ENCODE results near the gene GNA15. TPM values are rescaled to one million over a fixed set of nuclear protein-coding genes. Genes with fewer than 3 reads are reported as not detected.

The GNA15 gene
- total and polyA plus RNA-seq, 2 of the 8 experiments (the other 6 are each of a cell fraction or from before 2014, with no cell fraction given), result 0.26 to 0.45 TPM

DNA sequence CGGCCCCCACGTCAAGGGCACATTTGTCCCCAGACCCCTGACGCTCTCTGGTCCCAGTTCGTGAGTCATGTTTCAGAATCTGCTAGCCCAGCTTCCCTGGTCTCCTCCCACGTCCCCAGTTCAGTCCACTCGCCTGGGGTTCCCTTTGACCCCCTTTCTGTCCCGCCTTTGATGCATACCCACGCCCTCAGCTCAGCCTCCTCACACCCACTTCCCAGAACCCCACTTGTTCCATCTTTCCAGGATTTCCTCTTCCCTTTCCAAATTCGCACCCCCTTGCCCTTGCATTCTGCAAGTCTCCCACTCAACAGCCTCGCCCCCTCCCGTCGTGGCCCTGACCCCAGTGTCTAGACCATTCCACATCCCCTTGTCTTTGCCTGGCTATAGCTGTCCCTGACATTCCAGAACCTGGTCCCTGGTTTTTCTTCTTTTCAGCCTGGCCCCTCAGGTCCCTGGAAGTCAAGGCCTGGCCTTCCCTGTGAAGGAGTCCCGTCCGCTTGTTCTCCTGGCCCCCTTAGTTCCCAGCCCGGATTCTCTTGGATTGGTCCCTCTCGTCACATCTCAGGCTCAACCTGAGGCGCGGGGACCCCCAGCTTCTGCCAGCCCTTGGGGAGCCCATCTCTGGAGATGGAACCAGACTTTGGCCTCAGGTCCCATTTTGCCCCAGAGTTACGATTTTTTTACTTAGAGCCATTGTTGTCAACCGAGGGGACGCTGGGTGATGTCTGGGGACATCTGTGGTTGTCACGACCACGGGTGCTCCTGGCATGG, 51.2 kb downstream of the GNA15 start:
- Histone ChIP-seq H3K4me1 (replicated peaks in 1 of 4; ENCODE audit: control insufficient read depth in 3 of 4, insufficient read depth in 4 of 4, low read length in 3 of 4) (peaks cover 0 to 16% (median 10%) of the 10 kb centered on the region in 4 experiments; a peak in 6 of 7 replicates), H2BK5ac (ENCODE audit: low read depth, low read length) (no peak overlapping the region), H3K4me3 (ENCODE audit: extremely low read depth in 1 of 4, insufficient read depth in 2 of 4, low read depth in 3 of 4, low read length in 4 of 4) (peak overlapping the region; percentile 71 to 94 (median 78)), H3K4me2 (ENCODE audit: insufficient read depth in 1 of 2, low read depth in 2 of 2, low read length in 2 of 2) (peak overlapping the region; percentile 67 to 97), H3K23me2 (ENCODE audit: low read depth, low read length) (peaks cover 8% of the 10 kb centered on the region; the same call in 1 of the 2 replicates), H3K79me2 (ENCODE audit: control insufficient read depth in 1 of 2, insufficient read depth in 2 of 2, low read length in 2 of 2) (peaks cover 13 to 63% of the 10 kb centered on the region in 2 experiments), H3K14ac (ENCODE audit: insufficient read length) (no peak overlapping the region), H3K79me1 (ENCODE audit: low read depth, low read length) (peaks cover 38% of the 10 kb centered on the region), H2AK5ac (ENCODE audit: low read depth, low read length) (peak overlapping the region; percentile 24; the same call in 1 of the 2 replicates), H3K9me3 (ENCODE audit: insufficient read depth in 2 of 2, low read depth in 1 of 2, low read length in 1 of 2) (no peaks in the 10 kb centered on the region), H4K20me1 (replicated peaks in 1 of 2; ENCODE audit: control insufficient read depth in 1 of 2, insufficient read depth in 2 of 2, low read length in 2 of 2) (peaks cover 28 to 38% of the 10 kb centered on the region in 2 experiments), H2BK20ac (ENCODE audit: low read length) (no peak overlapping the region), H3K23ac (ENCODE audit: insufficient read length) (no peak overlapping the region), H3K27me3 (replicated peaks in 1 of 4; ENCODE audit: control insufficient read depth in 3 of 4, extremely low read depth in 1 of 4, insufficient read depth in 3 of 4, low read length in 3 of 4) (no peaks in the 10 kb centered on the region), H3K9ac (replicated peaks in 1 of 4; ENCODE audit: extremely low read depth in 1 of 4, low read depth in 3 of 4, low read length in 3 of 4) (peak overlapping the region in 3 of 4 experiments; percentile 78 to 89 (median 80); a peak in 5 of 7 replicates), H4K5ac (ENCODE audit: insufficient read length, low read depth, low read length) (no peak overlapping the region), H3K4ac (replicated peaks; ENCODE audit: insufficient read length, low read depth, low read length) (no peak overlapping the region), H2AFZ (ENCODE audit: low read length) (no peak overlapping the region), H3K27ac (ENCODE audit: low read depth, low read length) (no peak overlapping the region), H2BK12ac (ENCODE audit: low read depth, low read length) (no peak overlapping the region), H3K18ac (ENCODE audit: extremely low read depth, low read length) (no peak overlapping the region), H3K56ac (replicated peaks; ENCODE audit: insufficient read length, low read depth, low read length) (no peak overlapping the region), H3K36me3 (ENCODE audit: control insufficient read depth in 2 of 4, insufficient read depth in 4 of 4, low read length in 3 of 4) (peaks cover 0 to 3% (median 0%) of the 10 kb centered on the region in 4 experiments; a peak in 1 of 8 replicates), H4K8ac (ENCODE audit: extremely low read depth, insufficient read depth, low read length) (no peak overlapping the region), H2BK15ac (ENCODE audit: low read length) (no peak overlapping the region), H4K91ac (replicated peaks; ENCODE audit: insufficient read length, low read length) (no peak overlapping the region), H2BK120ac (replicated peaks; ENCODE audit: low read depth, low read length) (no peak overlapping the region)
- 80% methylated on average over 22 of the region's 23 CpGs; no CpG with 5 or more reads in 1 of the 2 experiments for WGBS, 2 experiments (ENCODE audit: extremely low coverage in 1 of 2, insufficient coverage in 1 of 2, insufficient read length in 1 of 2, insufficient replicate concordance in 2 of 2, low coverage in 1 of 2, low lambda C conversion rate in 2 of 2, missing lambda C conversion rate in 1 of 2)
- FAIRE-seq (no peak), DNase-seq (ENCODE audit: low read depth in 1 of 2, low spot score in 2 of 2) (no peak)
- ChIA-PET CTCF (ENCODE audit: partially characterized antibody) (interaction anchor here (0.8 to 1.7 kb wide), 3 partner anchors 23 to 1241 kb away, joined by 3 to 5 read pairs (median 5); no protein-coding TSS in a partner anchor), POLR2A (ENCODE audit: partially characterized antibody) (interaction anchor here (0.6 to 1.7 kb wide), 3 partner anchors 16 to 1323 kb away, joined by 3 to 7 read pairs (median 4); no protein-coding TSS in a partner anchor)
- TF ChIP-seq, protein P1, sequence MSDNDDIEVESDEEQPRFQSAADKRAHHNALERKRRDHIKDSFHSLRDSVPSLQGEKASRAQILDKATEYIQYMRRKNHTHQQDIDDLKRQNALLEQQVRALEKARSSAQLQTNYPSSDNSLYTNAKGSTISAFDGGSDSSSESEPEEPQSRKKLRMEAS (IDR thresholded peaks at IDR 0.05), result no peak
- no peak for TF ChIP-seq HDAC2 (IDR thresholded peaks at IDR 0.05; ENCODE audit: borderline replicate concordance in 1 of 2, low read depth in 2 of 2, low read length in 2 of 2)
- TF ChIP-seq CBX8 (IDR thresholded peaks at IDR 0.05; ENCODE audit: borderline replicate concordance, low read depth, low read length), result no peak
- no peak for TF ChIP-seq TAF7 (optimal IDR thresholded peaks at IDR 0.05; ENCODE audit: borderline replicate concordance, low read depth, low read length)
- TF ChIP-seq, protein P2, sequence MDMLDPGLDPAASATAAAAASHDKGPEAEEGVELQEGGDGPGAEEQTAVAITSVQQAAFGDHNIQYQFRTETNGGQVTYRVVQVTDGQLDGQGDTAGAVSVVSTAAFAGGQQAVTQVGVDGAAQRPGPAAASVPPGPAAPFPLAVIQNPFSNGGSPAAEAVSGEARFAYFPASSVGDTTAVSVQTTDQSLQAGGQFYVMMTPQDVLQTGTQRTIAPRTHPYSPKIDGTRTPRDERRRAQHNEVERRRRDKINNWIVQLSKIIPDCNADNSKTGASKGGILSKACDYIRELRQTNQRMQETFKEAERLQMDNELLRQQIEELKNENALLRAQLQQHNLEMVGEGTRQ (IDR thresholded peaks at IDR 0.05; ENCODE audit: low read length), result no peak
- TF ChIP-seq SAP30 (IDR thresholded peaks at IDR 0.05; ENCODE audit: insufficient read depth, insufficient replicate concordance, low read length), result no peak
